Measurements from ENCODE around the gene PRKCA. TPM values are rescaled to one million over a fixed set of nuclear protein-coding genes. Genes with fewer than 3 reads are reported as not detected.

PRKCA gene
- total and polyA plus RNA-seq, 4 donors = 3.0 to 14.1 (median 5.4) TPM

DNA sequence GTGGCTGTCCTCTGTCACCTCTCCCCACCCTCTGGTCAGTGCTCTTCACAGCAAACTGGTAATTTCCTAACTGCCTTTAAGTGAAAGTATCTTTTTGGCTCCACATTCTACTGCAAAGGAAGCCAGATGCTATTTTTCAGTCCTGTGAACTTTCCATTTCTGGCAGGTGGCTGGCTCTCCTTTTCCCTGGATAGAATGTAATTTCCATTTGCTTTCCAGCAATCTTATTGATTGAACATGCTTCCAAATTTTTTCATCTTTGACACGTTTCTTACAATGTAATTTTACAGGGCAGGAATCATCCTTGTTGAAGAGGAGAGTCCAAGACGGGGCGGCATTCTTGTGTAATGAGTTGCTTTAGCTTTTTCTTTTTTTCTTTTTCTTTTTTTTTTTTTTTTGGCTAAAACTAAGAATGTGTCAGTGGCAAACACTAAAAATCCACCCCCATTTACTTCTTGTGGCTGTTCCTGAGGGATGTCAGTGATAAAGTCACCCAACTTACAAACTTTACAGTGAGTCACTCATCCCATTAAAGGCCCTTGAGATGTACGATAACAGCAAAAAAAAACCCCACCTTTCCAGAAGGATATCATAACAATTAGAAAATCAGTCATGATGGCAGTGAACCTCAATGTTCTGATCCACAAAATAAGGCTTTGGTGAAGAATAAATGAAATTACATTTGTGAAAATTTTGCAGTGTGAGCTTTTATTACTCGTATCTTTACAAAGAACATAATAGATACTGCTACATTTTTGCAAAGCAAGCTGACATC lies 29.4 kb upstream of the PRKCA start:
- Histone ChIP-seq H3K27me3 (ENCODE audit: control insufficient read depth in 4 of 4, insufficient read depth in 4 of 4, low read length in 3 of 4) (no peaks in the 10 kb centered on the region), H3K9ac (ENCODE audit: low read depth in 1 of 2, low read length in 2 of 2) (no peak overlapping the region), H3K27ac (ENCODE audit: low read depth in 1 of 2, low read length in 2 of 2) (no peak overlapping the region), H3K4me1 (ENCODE audit: control insufficient read depth in 4 of 4, insufficient read depth in 4 of 4, low read length in 3 of 4) (no peaks in the 10 kb centered on the region), H3K4me3 (ENCODE audit: low read depth in 1 of 3, low read length in 3 of 3) (no peak overlapping the region), H3K9me3 (ENCODE audit: control insufficient read depth in 4 of 4, low read length in 3 of 4) (no peaks in the 10 kb centered on the region), H3K36me3 (ENCODE audit: control insufficient read depth in 4 of 4, insufficient read depth in 3 of 4, low read depth in 1 of 4, low read length in 3 of 4) (no peaks in the 10 kb centered on the region)
- WGBS = 79% methylated on average over 5 of the region's 5 CpGs
- no peak for DNase-seq (ENCODE audit: low spot score)
- TF ChIP-seq FOXA1 (IDR thresholded peaks at IDR 0.05) (no peak), NR2F2 (IDR thresholded peaks at IDR 0.05) (no peak), GABPA (IDR thresholded peaks at IDR 0.05 in 1 of 2, conservative IDR thresholded peaks at IDR 0.05 in 1 of 2) (no peak), TAF1 (conservative IDR thresholded peaks at IDR 0.05) (no peak), RXRA (IDR thresholded peaks at IDR 0.05) (no peak), EGR1 (IDR thresholded peaks at IDR 0.05; ENCODE audit: low read depth in 2 of 2) (no peak)
- TF ChIP-seq, protein P1, sequence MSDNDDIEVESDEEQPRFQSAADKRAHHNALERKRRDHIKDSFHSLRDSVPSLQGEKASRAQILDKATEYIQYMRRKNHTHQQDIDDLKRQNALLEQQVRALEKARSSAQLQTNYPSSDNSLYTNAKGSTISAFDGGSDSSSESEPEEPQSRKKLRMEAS (IDR thresholded peaks at IDR 0.05) = no peak
- TF ChIP-seq, protein P2, sequence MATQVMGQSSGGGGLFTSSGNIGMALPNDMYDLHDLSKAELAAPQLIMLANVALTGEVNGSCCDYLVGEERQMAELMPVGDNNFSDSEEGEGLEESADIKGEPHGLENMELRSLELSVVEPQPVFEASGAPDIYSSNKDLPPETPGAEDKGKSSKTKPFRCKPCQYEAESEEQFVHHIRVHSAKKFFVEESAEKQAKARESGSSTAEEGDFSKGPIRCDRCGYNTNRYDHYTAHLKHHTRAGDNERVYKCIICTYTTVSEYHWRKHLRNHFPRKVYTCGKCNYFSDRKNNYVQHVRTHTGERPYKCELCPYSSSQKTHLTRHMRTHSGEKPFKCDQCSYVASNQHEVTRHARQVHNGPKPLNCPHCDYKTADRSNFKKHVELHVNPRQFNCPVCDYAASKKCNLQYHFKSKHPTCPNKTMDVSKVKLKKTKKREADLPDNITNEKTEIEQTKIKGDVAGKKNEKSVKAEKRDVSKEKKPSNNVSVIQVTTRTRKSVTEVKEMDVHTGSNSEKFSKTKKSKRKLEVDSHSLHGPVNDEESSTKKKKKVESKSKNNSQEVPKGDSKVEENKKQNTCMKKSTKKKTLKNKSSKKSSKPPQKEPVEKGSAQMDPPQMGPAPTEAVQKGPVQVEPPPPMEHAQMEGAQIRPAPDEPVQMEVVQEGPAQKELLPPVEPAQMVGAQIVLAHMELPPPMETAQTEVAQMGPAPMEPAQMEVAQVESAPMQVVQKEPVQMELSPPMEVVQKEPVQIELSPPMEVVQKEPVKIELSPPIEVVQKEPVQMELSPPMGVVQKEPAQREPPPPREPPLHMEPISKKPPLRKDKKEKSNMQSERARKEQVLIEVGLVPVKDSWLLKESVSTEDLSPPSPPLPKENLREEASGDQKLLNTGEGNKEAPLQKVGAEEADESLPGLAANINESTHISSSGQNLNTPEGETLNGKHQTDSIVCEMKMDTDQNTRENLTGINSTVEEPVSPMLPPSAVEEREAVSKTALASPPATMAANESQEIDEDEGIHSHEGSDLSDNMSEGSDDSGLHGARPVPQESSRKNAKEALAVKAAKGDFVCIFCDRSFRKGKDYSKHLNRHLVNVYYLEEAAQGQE (IDR thresholded peaks at IDR 0.05) = no peak
- TF ChIP-seq, protein P3, sequence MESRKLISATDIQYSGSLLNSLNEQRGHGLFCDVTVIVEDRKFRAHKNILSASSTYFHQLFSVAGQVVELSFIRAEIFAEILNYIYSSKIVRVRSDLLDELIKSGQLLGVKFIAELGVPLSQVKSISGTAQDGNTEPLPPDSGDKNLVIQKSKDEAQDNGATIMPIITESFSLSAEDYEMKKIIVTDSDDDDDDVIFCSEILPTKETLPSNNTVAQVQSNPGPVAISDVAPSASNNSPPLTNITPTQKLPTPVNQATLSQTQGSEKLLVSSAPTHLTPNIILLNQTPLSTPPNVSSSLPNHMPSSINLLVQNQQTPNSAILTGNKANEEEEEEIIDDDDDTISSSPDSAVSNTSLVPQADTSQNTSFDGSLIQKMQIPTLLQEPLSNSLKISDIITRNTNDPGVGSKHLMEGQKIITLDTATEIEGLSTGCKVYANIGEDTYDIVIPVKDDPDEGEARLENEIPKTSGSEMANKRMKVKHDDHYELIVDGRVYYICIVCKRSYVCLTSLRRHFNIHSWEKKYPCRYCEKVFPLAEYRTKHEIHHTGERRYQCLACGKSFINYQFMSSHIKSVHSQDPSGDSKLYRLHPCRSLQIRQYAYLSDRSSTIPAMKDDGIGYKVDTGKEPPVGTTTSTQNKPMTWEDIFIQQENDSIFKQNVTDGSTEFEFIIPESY (IDR thresholded peaks at IDR 0.05) = no peak

DNA sequence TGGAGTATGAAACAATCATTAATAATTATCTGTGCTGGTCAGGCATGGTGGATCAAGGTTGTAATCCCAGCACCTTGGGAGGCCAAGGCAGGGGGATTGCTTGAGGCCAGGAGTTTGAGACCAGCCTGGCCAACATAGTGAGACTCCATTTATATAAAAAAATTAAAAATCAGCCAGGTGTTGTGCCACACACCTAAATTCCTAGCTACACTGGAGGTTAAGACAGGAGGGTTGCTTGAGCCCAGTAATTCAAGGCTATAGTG lies 28.9 kb upstream of the PRKCA start:
- Histone ChIP-seq H3K4me3 (ENCODE audit: low read depth in 1 of 3, low read length in 3 of 3) (no peak overlapping the region), H3K9me3 (ENCODE audit: control insufficient read depth in 4 of 4, low read length in 3 of 4) (no peaks in the 10 kb centered on the region), H3K36me3 (ENCODE audit: control insufficient read depth in 4 of 4, insufficient read depth in 3 of 4, low read depth in 1 of 4, low read length in 3 of 4) (no peaks in the 10 kb centered on the region), H3K9ac (ENCODE audit: low read depth in 1 of 2, low read length in 2 of 2) (no peak overlapping the region), H3K4me1 (ENCODE audit: control insufficient read depth in 4 of 4, insufficient read depth in 4 of 4, low read length in 3 of 4) (no peaks in the 10 kb centered on the region), H3K27me3 (ENCODE audit: control insufficient read depth in 4 of 4, insufficient read depth in 4 of 4, low read length in 3 of 4) (no peaks in the 10 kb centered on the region), H3K27ac (ENCODE audit: low read depth in 1 of 2, low read length in 2 of 2) (no peak overlapping the region)
- DNase-seq (ENCODE audit: low spot score) = no peak
- TF ChIP-seq FOXA1 (IDR thresholded peaks at IDR 0.05) = no peak
- TF ChIP-seq, protein P4, sequence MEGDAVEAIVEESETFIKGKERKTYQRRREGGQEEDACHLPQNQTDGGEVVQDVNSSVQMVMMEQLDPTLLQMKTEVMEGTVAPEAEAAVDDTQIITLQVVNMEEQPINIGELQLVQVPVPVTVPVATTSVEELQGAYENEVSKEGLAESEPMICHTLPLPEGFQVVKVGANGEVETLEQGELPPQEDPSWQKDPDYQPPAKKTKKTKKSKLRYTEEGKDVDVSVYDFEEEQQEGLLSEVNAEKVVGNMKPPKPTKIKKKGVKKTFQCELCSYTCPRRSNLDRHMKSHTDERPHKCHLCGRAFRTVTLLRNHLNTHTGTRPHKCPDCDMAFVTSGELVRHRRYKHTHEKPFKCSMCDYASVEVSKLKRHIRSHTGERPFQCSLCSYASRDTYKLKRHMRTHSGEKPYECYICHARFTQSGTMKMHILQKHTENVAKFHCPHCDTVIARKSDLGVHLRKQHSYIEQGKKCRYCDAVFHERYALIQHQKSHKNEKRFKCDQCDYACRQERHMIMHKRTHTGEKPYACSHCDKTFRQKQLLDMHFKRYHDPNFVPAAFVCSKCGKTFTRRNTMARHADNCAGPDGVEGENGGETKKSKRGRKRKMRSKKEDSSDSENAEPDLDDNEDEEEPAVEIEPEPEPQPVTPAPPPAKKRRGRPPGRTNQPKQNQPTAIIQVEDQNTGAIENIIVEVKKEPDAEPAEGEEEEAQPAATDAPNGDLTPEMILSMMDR (IDR thresholded peaks at IDR 0.05; ENCODE audit: low read depth, low read length, missing input control) = no peak
- TF ChIP-seq YY1 (IDR thresholded peaks at IDR 0.05) = no peak
- no peak for TF ChIP-seq NR2F2 (IDR thresholded peaks at IDR 0.05)
- TF ChIP-seq RAD21 (IDR thresholded peaks at IDR 0.05) = no peak
- TF ChIP-seq, protein P2 (IDR thresholded peaks at IDR 0.05) = no peak
- TF ChIP-seq, protein P1 (IDR thresholded peaks at IDR 0.05) = no peak
- TF ChIP-seq EGR1 (IDR thresholded peaks at IDR 0.05; ENCODE audit: low read depth in 2 of 2) = no peak

All from liver (tissue), 9 donors.